Loucy (cell line): ENCODE measurements around the gene PARP8.

ENCODE experiments used
- EZH2phosphoT487 ChIP-seq: fragments of 200-600 bp; IDR thresholded peaks from 2 replicates; pipeline ENCODE4 v1.6.1; 2018; ENCODE audit warnings: antibody characterized with exemption, mild to moderate bottlenecking, moderate library complexity, borderline replicate concordance
- TF ChIP-seq, protein P1 (sequence below): fragments of 200-600 bp; sonication (generic); conservative IDR thresholded peaks from 2 replicates; pipeline ENCODE4 v1.5.1; 2014; ENCODE audit warnings: mild to moderate bottlenecking, antibody characterized with exemption, low read length

GRCh38 chr5:50717651-50718050 is 51.2 kb downstream of the PARP8 start:
- TF ChIP-seq, protein P1, sequence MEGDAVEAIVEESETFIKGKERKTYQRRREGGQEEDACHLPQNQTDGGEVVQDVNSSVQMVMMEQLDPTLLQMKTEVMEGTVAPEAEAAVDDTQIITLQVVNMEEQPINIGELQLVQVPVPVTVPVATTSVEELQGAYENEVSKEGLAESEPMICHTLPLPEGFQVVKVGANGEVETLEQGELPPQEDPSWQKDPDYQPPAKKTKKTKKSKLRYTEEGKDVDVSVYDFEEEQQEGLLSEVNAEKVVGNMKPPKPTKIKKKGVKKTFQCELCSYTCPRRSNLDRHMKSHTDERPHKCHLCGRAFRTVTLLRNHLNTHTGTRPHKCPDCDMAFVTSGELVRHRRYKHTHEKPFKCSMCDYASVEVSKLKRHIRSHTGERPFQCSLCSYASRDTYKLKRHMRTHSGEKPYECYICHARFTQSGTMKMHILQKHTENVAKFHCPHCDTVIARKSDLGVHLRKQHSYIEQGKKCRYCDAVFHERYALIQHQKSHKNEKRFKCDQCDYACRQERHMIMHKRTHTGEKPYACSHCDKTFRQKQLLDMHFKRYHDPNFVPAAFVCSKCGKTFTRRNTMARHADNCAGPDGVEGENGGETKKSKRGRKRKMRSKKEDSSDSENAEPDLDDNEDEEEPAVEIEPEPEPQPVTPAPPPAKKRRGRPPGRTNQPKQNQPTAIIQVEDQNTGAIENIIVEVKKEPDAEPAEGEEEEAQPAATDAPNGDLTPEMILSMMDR, result no peak
- no peak for TF ChIP-seq EZH2phosphoT487
